Fibroblast of mammary gland (primary cell): ENCODE results near the gene EDN3.

Source experiments
- DNase-seq: peaks from one replicate; pipeline ENCODE4 v3.0.0-alpha.2; 2010; ENCODE audit warnings: low read depth
- H3K4me3 ChIP-seq: 2 replicates; pipeline ENCODE4 v1.5.1; 2011; ENCODE audit warnings: low read depth, mild to moderate bottlenecking, low read length, moderate library complexity; ENCODE audit not compliant: control insufficient read depth
- CTCF ChIP-seq: conservative IDR thresholded peaks from 2 replicates; pipeline ENCODE4 v1.5.1; 2011; ENCODE audit warnings: low read depth, low read length, inconsistent platforms; ENCODE audit not compliant: control insufficient read depth, insufficient read depth

The EDN3 gene

GRCh38 chr20:59301343-59302007 is 1.1 kb downstream of the EDN3 start:
- TF ChIP-seq CTCF: no peak

GRCh38 chr20:59305908-59306655 is 5.7 kb downstream of the EDN3 start:
- no peak for DNase-seq
- no peak overlapping the region for H3K4me3 ChIP-seq
- no peak for TF ChIP-seq CTCF

More at GRCh38 chr20:59301343-59302007, 1.1 kb downstream of the EDN3 start:
- no peak overlapping the region for H3K4me3 ChIP-seq
- no peak for DNase-seq

GRCh38 chr20:59307270-59307669 is 6.9 kb downstream of the EDN3 start:
- no peak for DNase-seq
- no peak overlapping the region for H3K4me3 ChIP-seq
- no peak for TF ChIP-seq CTCF

- TF ChIP-seq CTCF: no peak
- DNase-seq: no peak
Observed at GRCh38 chr20:59308493-59309201, 8.2 kb downstream of the EDN3 start.

GRCh38 chr20:59309218-59309617 is 8.8 kb downstream of the EDN3 start:
- no peak for TF ChIP-seq CTCF
- H3K4me3 ChIP-seq: no peak overlapping the region
- no peak for DNase-seq

More at GRCh38 chr20:59308493-59309201, 8.2 kb downstream of the EDN3 start:
- H3K4me3 ChIP-seq: no peak overlapping the region

GRCh38 chr20:59314997-59315396 is 14.6 kb downstream of the EDN3 start:
- H3K4me3 ChIP-seq: no peak overlapping the region
- no peak for TF ChIP-seq CTCF
- DNase-seq: no peak
